SK-N-MC (cell line): ENCODE data around the gene EMD.

Experiments
- EZH2 ChIP-seq: fragments of 200-600 bp; sonication (generic); IDR thresholded peaks from one replicate; pipeline ENCODE4 v1.6.1; 2017; ENCODE audit warnings: antibody characterized with exemption
- FOXP2 ChIP-seq: optimal IDR thresholded peaks from 2 replicates; pipeline ENCODE3; 2011; ENCODE audit warnings: mild to moderate bottlenecking, moderate library complexity; ENCODE audit not compliant: insufficient read depth; ENCODE audit errors: extremely low read length, control extremely low read depth

DNA sequence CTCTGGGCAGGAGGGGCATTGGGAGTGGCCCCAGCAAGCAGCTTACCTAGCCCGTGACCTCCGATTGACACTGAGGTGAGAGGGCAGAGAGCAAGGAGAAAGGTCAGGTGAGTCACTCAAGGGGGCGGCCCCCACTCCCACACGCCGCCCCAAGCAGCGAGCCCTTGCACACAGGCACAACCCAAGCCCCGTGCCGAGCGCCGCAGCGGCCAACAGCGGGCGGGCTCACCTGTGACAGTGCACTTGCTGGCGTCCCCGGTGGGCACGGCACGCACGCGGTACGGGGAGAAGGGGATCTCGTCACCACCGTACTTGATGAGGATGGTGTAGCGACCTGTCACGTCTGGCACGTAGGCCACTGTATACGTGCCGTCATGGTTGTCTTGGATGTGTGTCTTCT, 21.9 kb upstream of the EMD start:
- no peak for TF ChIP-seq FOXP2
- TF ChIP-seq EZH2 = no peak
